Measurements from ENCODE around the gene EXOG. TPM values are rescaled to one million over a fixed set of nuclear protein-coding genes. Genes with fewer than 3 reads are reported as not detected.

The EXOG gene
- total RNA-seq, 1 donor from 2014 or later, result 8.8 TPM

DNA sequence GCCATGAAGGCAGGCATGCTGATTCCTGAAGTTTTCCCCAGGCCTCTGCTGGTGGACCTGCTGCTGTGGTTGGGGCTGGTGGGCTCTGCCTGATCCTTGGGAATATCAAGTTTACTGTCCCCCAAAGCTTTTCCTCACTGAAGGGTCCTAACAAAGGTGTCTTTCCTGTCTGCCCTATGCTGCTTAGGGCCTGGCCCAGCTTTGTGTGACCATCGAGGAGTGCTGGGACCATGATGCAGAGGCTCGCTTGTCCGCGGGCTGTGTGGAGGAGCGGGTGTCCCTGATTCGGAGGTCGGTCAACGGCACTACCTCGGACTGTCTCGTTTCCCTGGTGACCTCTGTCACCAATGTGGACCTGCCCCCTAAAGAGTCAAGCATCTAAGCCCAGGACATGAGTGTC is 13.2 kb upstream of the EXOG start:
- Histone ChIP-seq H3K9me3 (no peaks in the 10 kb centered on the region), H3K4me3 (no peak overlapping the region), H3K36me3 (peaks cover 0 to 53% of the 10 kb centered on the region in 2 donors), H3K27me3 (no peaks in the 10 kb centered on the region), H3K4me1 (no peaks in the 10 kb centered on the region), H3K27ac (no peak overlapping the region)
- DNase-seq (ENCODE audit: extremely low spot score in 2 of 2), result no peak
- TF ChIP-seq, protein P1, sequence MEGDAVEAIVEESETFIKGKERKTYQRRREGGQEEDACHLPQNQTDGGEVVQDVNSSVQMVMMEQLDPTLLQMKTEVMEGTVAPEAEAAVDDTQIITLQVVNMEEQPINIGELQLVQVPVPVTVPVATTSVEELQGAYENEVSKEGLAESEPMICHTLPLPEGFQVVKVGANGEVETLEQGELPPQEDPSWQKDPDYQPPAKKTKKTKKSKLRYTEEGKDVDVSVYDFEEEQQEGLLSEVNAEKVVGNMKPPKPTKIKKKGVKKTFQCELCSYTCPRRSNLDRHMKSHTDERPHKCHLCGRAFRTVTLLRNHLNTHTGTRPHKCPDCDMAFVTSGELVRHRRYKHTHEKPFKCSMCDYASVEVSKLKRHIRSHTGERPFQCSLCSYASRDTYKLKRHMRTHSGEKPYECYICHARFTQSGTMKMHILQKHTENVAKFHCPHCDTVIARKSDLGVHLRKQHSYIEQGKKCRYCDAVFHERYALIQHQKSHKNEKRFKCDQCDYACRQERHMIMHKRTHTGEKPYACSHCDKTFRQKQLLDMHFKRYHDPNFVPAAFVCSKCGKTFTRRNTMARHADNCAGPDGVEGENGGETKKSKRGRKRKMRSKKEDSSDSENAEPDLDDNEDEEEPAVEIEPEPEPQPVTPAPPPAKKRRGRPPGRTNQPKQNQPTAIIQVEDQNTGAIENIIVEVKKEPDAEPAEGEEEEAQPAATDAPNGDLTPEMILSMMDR (IDR thresholded peaks at IDR 0.05), result no peak
- TF ChIP-seq POLR2AphosphoS5 (IDR thresholded peaks at IDR 0.05; ENCODE audit: insufficient read depth in 1 of 2, low read depth in 1 of 2) (no peak), POLR2A (IDR thresholded peaks at IDR 0.05) (no peak)
- intact Hi-C loops (cut with DNase I), result loop anchor here (5.0 kb wide), 1 partner anchor 136 kb away; the partner anchor contains the start of gene XYLB

DNA sequence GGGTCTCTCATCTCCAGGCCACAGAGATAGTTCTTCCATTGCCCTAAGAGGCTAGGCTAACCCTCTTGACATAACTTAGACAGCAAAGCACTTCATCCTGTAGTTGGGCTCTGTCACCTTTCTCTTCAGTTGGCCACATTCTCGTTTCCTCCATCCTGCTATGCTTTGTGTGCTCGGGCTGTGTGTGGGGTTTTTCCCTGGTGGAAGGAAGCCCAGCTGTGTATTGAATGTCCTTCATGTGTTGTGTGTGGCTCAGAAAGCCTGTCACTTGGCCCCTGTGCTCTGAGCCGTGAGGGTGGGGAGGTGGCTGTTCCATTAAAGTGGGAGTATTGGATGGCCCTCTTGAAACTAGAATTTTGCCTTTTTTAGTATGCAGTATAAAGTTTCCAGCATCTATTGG is 8.8 kb upstream of the EXOG start:
- no peak for DNase-seq (ENCODE audit: extremely low spot score in 2 of 2)
- H3K27ac ChIP-seq, result no peak overlapping the region
- H3K4me1 ChIP-seq, result peaks cover 19% of the 10 kb centered on the region
- no peaks in the 10 kb centered on the region for H3K27me3 ChIP-seq
- H3K9me3 ChIP-seq, result no peaks in the 10 kb centered on the region
- H3K4me3 ChIP-seq, result no peak overlapping the region
- no peak for TF ChIP-seq POLR2AphosphoS5 (IDR thresholded peaks at IDR 0.05; ENCODE audit: insufficient read depth in 1 of 2, low read depth in 1 of 2)
- TF ChIP-seq, protein P1 (IDR thresholded peaks at IDR 0.05), result no peak
- TF ChIP-seq POLR2A (IDR thresholded peaks at IDR 0.05), result no peak
- H3K36me3 ChIP-seq, result peaks cover 0 to 31% of the 10 kb centered on the region in 2 donors
- intact Hi-C loops (cut with DNase I), result no loop called here

DNA sequence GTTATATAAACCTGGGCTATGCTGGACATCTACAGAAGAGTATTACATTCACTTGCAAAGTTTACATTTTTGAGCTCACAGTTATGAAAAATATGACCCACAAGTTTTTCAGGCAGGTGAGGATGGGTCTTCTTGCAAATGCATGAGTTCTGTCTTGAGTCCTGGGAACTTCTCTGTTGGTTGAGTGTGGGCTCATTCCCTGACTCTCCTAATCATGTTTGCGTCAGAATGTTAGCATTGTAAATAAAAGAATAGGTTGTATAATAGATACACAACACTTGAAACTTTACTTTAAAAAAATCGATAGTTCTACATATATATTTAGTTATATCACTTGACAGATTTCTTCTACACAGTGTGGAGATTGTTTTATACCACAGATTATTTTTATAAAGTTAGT is 7.2 kb upstream of the EXOG start:
- intact Hi-C loops (cut with DNase I), result no loop called here
- DNase-seq (ENCODE audit: extremely low spot score in 2 of 2), result no peak
- Histone ChIP-seq H3K36me3 (peaks cover 0 to 15% of the 10 kb centered on the region in 2 donors), H3K4me3 (no peak overlapping the region), H3K27ac (no peak overlapping the region), H3K9me3 (no peaks in the 10 kb centered on the region), H3K4me1 (peaks cover 19% of the 10 kb centered on the region), H3K27me3 (no peaks in the 10 kb centered on the region)
- TF ChIP-seq POLR2A (IDR thresholded peaks at IDR 0.05) (no peak), POLR2AphosphoS5 (IDR thresholded peaks at IDR 0.05; ENCODE audit: insufficient read depth in 1 of 2, low read depth in 1 of 2) (no peak)
- TF ChIP-seq, protein P1 (IDR thresholded peaks at IDR 0.05), result no peak

DNA sequence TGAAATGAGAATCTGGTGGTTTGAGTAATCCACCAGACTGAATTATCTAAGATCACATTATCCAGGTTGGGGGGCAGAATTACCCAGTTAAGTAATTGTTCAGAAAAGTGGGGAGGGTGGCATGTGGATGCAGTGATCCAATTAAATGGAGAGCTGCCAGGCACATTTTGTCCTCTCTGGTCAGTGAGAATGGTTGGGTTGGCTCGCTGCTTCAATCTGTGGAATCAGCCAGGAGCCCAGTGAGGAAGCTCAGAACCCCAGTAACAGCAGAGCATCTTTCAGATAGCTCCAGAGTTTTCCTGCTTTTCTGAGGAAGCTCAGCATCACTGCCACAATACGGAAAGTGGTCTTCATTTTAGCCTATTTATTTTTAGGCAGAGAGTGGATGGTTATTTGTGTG is 6.4 kb upstream of the EXOG start:
- Histone ChIP-seq H3K9me3 (no peaks in the 10 kb centered on the region), H3K4me3 (no peak overlapping the region), H3K27me3 (no peaks in the 10 kb centered on the region), H3K36me3 (peaks cover 0 to 7% of the 10 kb centered on the region in 2 donors), H3K27ac (no peak overlapping the region), H3K4me1 (peaks cover 19% of the 10 kb centered on the region)
- no peak for DNase-seq (ENCODE audit: extremely low spot score in 2 of 2)
- TF ChIP-seq POLR2AphosphoS5 (IDR thresholded peaks at IDR 0.05; ENCODE audit: insufficient read depth in 1 of 2, low read depth in 1 of 2), result no peak
- TF ChIP-seq, protein P1 (IDR thresholded peaks at IDR 0.05), result no peak
- TF ChIP-seq POLR2A (IDR thresholded peaks at IDR 0.05), result no peak
- intact Hi-C loops (cut with DNase I), result no loop called here

DNA sequence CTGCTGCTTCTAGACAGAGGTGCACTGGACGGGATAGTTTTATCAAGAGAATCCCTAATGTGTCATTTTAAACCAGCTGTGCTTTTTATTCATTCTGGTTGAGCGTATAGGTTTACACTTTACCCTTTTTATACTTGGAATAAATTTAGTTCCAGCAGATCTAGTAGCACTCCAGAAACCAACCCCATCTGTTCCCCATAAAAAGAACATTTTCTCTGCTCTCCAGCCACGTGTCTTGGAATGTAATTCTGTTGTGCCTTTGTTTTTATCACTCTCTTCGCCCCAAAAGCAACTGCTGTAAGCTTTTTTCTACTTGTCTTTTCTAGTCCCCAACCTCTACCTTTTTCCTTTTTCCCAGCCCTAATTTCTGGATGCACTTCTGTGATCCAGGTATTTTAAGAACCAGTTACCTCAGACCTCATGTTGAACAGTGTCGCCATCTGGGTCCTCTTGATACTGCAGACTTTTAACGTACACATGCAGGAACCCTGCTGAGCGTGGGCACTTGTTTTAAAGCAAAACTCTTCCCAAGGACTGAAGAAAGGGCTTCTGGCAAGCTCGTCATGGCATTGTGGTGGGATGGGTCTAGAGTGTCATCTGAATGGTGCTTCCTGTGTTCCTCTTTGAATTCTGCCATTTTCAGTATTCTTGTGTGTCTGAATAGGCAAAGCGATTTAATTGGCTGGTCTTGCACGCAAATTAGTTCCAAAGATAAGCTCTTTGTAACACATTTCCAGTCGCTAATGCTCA is 5.7 kb upstream of the EXOG start:
- Histone ChIP-seq H3K4me1 (peaks cover 23% of the 10 kb centered on the region), H3K36me3 (peaks cover 0 to under 1% of the 10 kb centered on the region in 2 donors), H3K9me3 (no peaks in the 10 kb centered on the region), H3K27ac (peak overlapping the region; percentile 2), H3K27me3 (no peaks in the 10 kb centered on the region), H3K4me3 (no peak overlapping the region)
- TF ChIP-seq POLR2A (IDR thresholded peaks at IDR 0.05) (no peak), POLR2AphosphoS5 (IDR thresholded peaks at IDR 0.05; ENCODE audit: insufficient read depth in 1 of 2, low read depth in 1 of 2) (no peak)
- TF ChIP-seq, protein P1 (IDR thresholded peaks at IDR 0.05), result no peak
- no peak for DNase-seq (ENCODE audit: extremely low spot score in 2 of 2)
- intact Hi-C loops (cut with DNase I), result no loop called here
